ENCODE results near the gene TCF3.

- TF ChIP-seq CTCF (optimal IDR thresholded peaks at IDR 0.05 in 1 of 3, IDR thresholded peaks at IDR 0.05 in 1 of 3, conservative IDR thresholded peaks at IDR 0.05 in 1 of 3; ENCODE audit: extremely low read depth in 1 of 3, insufficient read depth in 2 of 3, low read length in 3 of 3) (peak; percentile 62 to 85 (median 82)), EZH2 (IDR thresholded peaks at IDR 0.05; ENCODE audit: low read length) (no peak)
Observed at GRCh38 chr19:1672038-1672768, 19.8 kb upstream of the TCF3 start.

All from keratinocyte (primary cell).